H9 (cell line): Measurements from ENCODE around the gene TRIM37. TPM values are rescaled to one million over a fixed set of nuclear protein-coding genes. Genes with fewer than 3 reads are reported as not detected.

Experiments used
- DNase-seq: peaks from one replicate; pipeline ENCODE4 v3.0.0-alpha.2; 2017
- H2AFZ ChIP-seq: one replicate; pipeline ENCODE4 v1.6.1; 2013; ENCODE audit warnings: mild to moderate bottlenecking, low read length, control low read depth, moderate library complexity
- H2AK5ac ChIP-seq: 2 replicates; pipeline ENCODE4 v1.6.1; 2013; ENCODE audit warnings: low read length, control low read depth, mixed read lengths; ENCODE audit not compliant: insufficient read length
- H2BK120ac ChIP-seq: one replicate; pipeline ENCODE4 v1.6.1; 2013; ENCODE audit warnings: low read depth, mild to moderate bottlenecking, low read length, control low read depth, inconsistent platforms; ENCODE audit not compliant: poor library complexity, severe bottlenecking
- H2BK12ac ChIP-seq: 2 replicates; pipeline ENCODE4 v1.6.1; 2013; ENCODE audit warnings: low read length, control low read depth, mixed read lengths, low read depth; ENCODE audit not compliant: insufficient read length
- H2BK15ac ChIP-seq: 2 replicates; pipeline ENCODE4 v1.6.1; 2013; ENCODE audit warnings: low read depth, low read length, control low read depth
- H2BK20ac ChIP-seq: one replicate; pipeline ENCODE4 v1.6.1; 2013; ENCODE audit warnings: low read depth, mild to moderate bottlenecking, low read length, control low read depth, inconsistent platforms; ENCODE audit not compliant: poor library complexity, severe bottlenecking
- H2BK5ac ChIP-seq: 2 replicates; pipeline ENCODE4 v1.6.1; 2013; ENCODE audit warnings: low read length, control low read depth, mixed read lengths; ENCODE audit not compliant: insufficient read length
- H3K14ac ChIP-seq: 2 replicates; pipeline ENCODE4 v1.6.1; 2013; ENCODE audit warnings: low read length, control low read depth; ENCODE audit not compliant: insufficient read depth
- H3K18ac ChIP-seq: 2 replicates; pipeline ENCODE4 v1.6.1; 2013; ENCODE audit warnings: low read depth, mild to moderate bottlenecking, mixed read lengths, low read length, control low read depth; ENCODE audit not compliant: insufficient read length
- H3K23ac ChIP-seq: 2 replicates; pipeline ENCODE4 v1.6.1; 2013; ENCODE audit warnings: low read length, control low read depth, mixed read lengths, low read depth; ENCODE audit not compliant: insufficient read length
- H3K23me2 ChIP-seq: 2 replicates; pipeline ENCODE4 v1.6.1; 2013; ENCODE audit warnings: low read depth, mild to moderate bottlenecking, mixed read lengths, low read length, control low read depth; ENCODE audit not compliant: insufficient read length, poor library complexity, severe bottlenecking
- H3K27ac ChIP-seq: 2 replicates; pipeline ENCODE4 v1.5.1; 2013; ENCODE audit warnings: low read length, control low read depth, mixed read lengths, low read depth; ENCODE audit not compliant: insufficient read length
- H3K27me3 ChIP-seq: 2 replicates; pipeline ENCODE4 v1.6.1; 2013; ENCODE audit warnings: low read length, control low read depth, inconsistent platforms; ENCODE audit not compliant: insufficient read depth
- H3K4ac ChIP-seq: 2 replicates; pipeline ENCODE4 v1.6.1; 2013; ENCODE audit warnings: low read depth, mild to moderate bottlenecking, control low read depth, inconsistent platforms, low read length, moderate library complexity
- H3K4me1 ChIP-seq: 2 replicates; pipeline ENCODE4 v1.6.1; 2013; ENCODE audit warnings: low read length, control low read depth, inconsistent platforms; ENCODE audit not compliant: insufficient read depth
- H3K4me2 ChIP-seq: 2 replicates; pipeline ENCODE4 v1.6.1; 2013; ENCODE audit warnings: low read length, control low read depth, mixed read lengths; ENCODE audit not compliant: insufficient read length, insufficient read depth
- H3K56ac ChIP-seq: 2 replicates; pipeline ENCODE4 v1.6.1; 2013; ENCODE audit warnings: low read depth, mild to moderate bottlenecking, mixed read lengths, low read length, control low read depth; ENCODE audit not compliant: insufficient read length
- H3K79me1 ChIP-seq: 2 replicates; pipeline ENCODE4 v1.6.1; 2013; ENCODE audit warnings: low read depth, mild to moderate bottlenecking, moderate library complexity, low read length, control low read depth, inconsistent platforms; ENCODE audit not compliant: insufficient read depth, poor library complexity, severe bottlenecking
- H3K79me2 ChIP-seq: 2 replicates; pipeline ENCODE4 v1.6.1; 2013; ENCODE audit warnings: low read length, control low read depth, inconsistent platforms; ENCODE audit not compliant: insufficient read depth
- H3K9ac ChIP-seq: 2 replicates; pipeline ENCODE4 v1.6.1; 2013; ENCODE audit warnings: low read length, control low read depth, mixed read lengths; ENCODE audit not compliant: insufficient read length; ENCODE audit errors: extremely low read depth
- H3K9me3 ChIP-seq: one replicate; pipeline ENCODE4 v1.6.1; 2013; ENCODE audit warnings: low read depth, low read length, inconsistent platforms; ENCODE audit not compliant: control insufficient read depth
- H3T11ph ChIP-seq: one replicate; pipeline ENCODE4 v1.6.1; 2013; ENCODE audit warnings: mild to moderate bottlenecking, low read length, control low read depth, inconsistent platforms
- H4K20me1 ChIP-seq: one replicate; pipeline ENCODE4 v1.6.1; 2013; ENCODE audit not compliant: control insufficient read depth, insufficient read length, insufficient read depth
- H4K5ac ChIP-seq: 2 replicates; pipeline ENCODE4 v1.6.1; 2013; ENCODE audit warnings: low read depth, mild to moderate bottlenecking, mixed read lengths, low read length, control low read depth; ENCODE audit not compliant: insufficient read length
- H4K8ac ChIP-seq: replicated peaks from 2 replicates; pipeline ENCODE4 v1.6.1; 2013; ENCODE audit warnings: low read length, control low read depth, mixed read lengths, low read depth; ENCODE audit not compliant: insufficient read length
- H4K91ac ChIP-seq: 2 replicates; pipeline ENCODE4 v1.6.1; 2013; ENCODE audit warnings: low read depth, mild to moderate bottlenecking, moderate library complexity, mixed read lengths, low read length, control low read depth; ENCODE audit not compliant: insufficient read length
- H3K27ac Mint-ChIP-seq, 3 experiments: 2 replicates in 2 of 3; 3 replicates in 1 of 3; pipeline ENCODE4 v1.8.0; 2020 to 2021; ENCODE audit warnings: mixed read lengths in 3 of 3, mild to moderate bottlenecking in 1 of 3, moderate library complexity in 1 of 3
- H3K27me3 Mint-ChIP-seq: 2 replicates; pipeline ENCODE4 v1.8.0; 2021; ENCODE audit warnings: low read depth, mild to moderate bottlenecking, moderate library complexity, mixed read lengths
- H3K36me3 Mint-ChIP-seq, 3 experiments: 2 replicates in 2 of 3; 3 replicates in 1 of 3; pipeline ENCODE4 v1.8.0; 2020 to 2021; ENCODE audit warnings: low read depth in 3 of 3, mixed read lengths in 3 of 3; ENCODE audit not compliant: insufficient read depth in 1 of 3
- H3K4me1 Mint-ChIP-seq, 2 experiments: 2 replicates each; pipeline ENCODE4 v1.8.0; 2020; ENCODE audit warnings: mixed read lengths in 2 of 2
- H3K4me3 Mint-ChIP-seq, 2 experiments: 2 replicates in 1 of 2; 3 replicates in 1 of 2; pipeline ENCODE4 v1.8.0; 2020 to 2021; ENCODE audit warnings: mild to moderate bottlenecking in 2 of 2, mixed read lengths in 2 of 2, moderate library complexity in 1 of 2
- H3K9me3 Mint-ChIP-seq, 2 experiments: 2 replicates in 1 of 2; 3 replicates in 1 of 2; pipeline ENCODE4 v1.8.0; 2020; ENCODE audit warnings: mild to moderate bottlenecking in 2 of 2, mixed read lengths in 2 of 2, moderate library complexity in 1 of 2
- WGBS: extraction: QIAGEN DNeasy Blood & Tissue Kit; methylation state at CpG from one replicate; pipeline ENCODE4 v1.1.7; 2013; ENCODE audit warnings: missing lambda C conversion rate, low lambda C conversion rate, mixed read lengths; ENCODE audit not compliant: insufficient read length; ENCODE audit errors: extremely low coverage; 5-methylcytosine and 5-hydroxymethylcytosine counted together
- total RNA-seq: library from RNA; stranded (reverse); gene quantifications from 2 replicates; pipeline ENCODE4 v1.2.1, GENCODE V29; 2021
- TF ChIP-seq, protein P1 (sequence below): fragments of 200-600 bp; sonication (generic); conservative IDR thresholded peaks from 3 replicates; pipeline ENCODE4 v1.8.0; 2021; ENCODE audit warnings: antibody characterized with exemption, mild to moderate bottlenecking

The TRIM37 gene
- total RNA-seq, 1 experiment from 2014 or later: 52.1 TPM

DNA sequence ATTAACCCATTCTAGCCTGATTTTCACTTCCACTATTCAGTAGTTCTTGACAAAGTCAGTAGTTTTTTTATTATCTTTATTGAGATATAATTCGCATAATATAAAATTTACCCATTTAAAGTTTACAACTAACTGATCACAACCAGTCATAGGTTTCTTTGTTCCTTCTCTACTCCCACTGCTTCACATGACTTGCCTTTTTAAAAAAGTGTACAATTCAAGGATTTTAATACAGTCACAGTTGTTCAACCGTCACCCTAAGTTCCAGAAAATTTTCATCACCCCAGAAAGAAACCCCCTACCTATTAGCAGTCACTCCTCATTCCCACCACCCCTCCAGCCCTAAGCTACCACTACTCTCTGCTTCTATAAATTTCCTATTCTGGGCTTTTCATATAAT, 162.5 kb downstream of the TRIM37 start:
- no peak overlapping the region for H3T11ph ChIP-seq
- no peak overlapping the region for H2BK15ac ChIP-seq
- H2AK5ac ChIP-seq: no peak overlapping the region
- H3K9me3 ChIP-seq: no peaks in the 10 kb centered on the region
- H2BK5ac ChIP-seq: no peak overlapping the region
- H4K8ac ChIP-seq: no peak overlapping the region
- H3K4ac ChIP-seq: no peak overlapping the region
- Mint-ChIP-seq H3K27me3 (no peaks in the 10 kb centered on the region), H3K27ac (no peak overlapping the region; a peak in 1 of 7 replicates), H3K9me3 (peaks cover 2 to 7% of the 10 kb centered on the region in 2 experiments; a peak in 3 of 5 replicates), H3K4me1 (no peaks in the 10 kb centered on the region), H3K4me3 (no peak overlapping the region), H3K36me3 (no peaks in the 10 kb centered on the region)
- no peaks in the 10 kb centered on the region for H3K4me1 ChIP-seq
- no peak overlapping the region for H3K27ac ChIP-seq
- no peak overlapping the region for H4K5ac ChIP-seq
- H4K20me1 ChIP-seq: no peaks in the 10 kb centered on the region
- H3K27me3 ChIP-seq: no peaks in the 10 kb centered on the region
- TF ChIP-seq, protein P1, sequence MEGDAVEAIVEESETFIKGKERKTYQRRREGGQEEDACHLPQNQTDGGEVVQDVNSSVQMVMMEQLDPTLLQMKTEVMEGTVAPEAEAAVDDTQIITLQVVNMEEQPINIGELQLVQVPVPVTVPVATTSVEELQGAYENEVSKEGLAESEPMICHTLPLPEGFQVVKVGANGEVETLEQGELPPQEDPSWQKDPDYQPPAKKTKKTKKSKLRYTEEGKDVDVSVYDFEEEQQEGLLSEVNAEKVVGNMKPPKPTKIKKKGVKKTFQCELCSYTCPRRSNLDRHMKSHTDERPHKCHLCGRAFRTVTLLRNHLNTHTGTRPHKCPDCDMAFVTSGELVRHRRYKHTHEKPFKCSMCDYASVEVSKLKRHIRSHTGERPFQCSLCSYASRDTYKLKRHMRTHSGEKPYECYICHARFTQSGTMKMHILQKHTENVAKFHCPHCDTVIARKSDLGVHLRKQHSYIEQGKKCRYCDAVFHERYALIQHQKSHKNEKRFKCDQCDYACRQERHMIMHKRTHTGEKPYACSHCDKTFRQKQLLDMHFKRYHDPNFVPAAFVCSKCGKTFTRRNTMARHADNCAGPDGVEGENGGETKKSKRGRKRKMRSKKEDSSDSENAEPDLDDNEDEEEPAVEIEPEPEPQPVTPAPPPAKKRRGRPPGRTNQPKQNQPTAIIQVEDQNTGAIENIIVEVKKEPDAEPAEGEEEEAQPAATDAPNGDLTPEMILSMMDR: no peak
- H2AFZ ChIP-seq: no peak overlapping the region
- H3K23ac ChIP-seq: no peak overlapping the region
- no peak overlapping the region for H2BK12ac ChIP-seq
- no peak overlapping the region for H2BK20ac ChIP-seq
- no peaks in the 10 kb centered on the region for H3K79me2 ChIP-seq
- no peak overlapping the region for H3K9ac ChIP-seq
- H3K23me2 ChIP-seq: no peaks in the 10 kb centered on the region
- H3K4me2 ChIP-seq: no peak overlapping the region
- WGBS: no CpG with 5 or more reads among the region's 2 CpGs
- H3K56ac ChIP-seq: no peak overlapping the region
- no peak overlapping the region for H2BK120ac ChIP-seq
- H3K18ac ChIP-seq: no peak overlapping the region
- H3K79me1 ChIP-seq: no peaks in the 10 kb centered on the region
- DNase-seq: no peak
- no peak overlapping the region for H4K91ac ChIP-seq
- no peak overlapping the region for H3K14ac ChIP-seq
